Measurements from ENCODE around the gene THOC6.

Gene THOC6

DNA sequence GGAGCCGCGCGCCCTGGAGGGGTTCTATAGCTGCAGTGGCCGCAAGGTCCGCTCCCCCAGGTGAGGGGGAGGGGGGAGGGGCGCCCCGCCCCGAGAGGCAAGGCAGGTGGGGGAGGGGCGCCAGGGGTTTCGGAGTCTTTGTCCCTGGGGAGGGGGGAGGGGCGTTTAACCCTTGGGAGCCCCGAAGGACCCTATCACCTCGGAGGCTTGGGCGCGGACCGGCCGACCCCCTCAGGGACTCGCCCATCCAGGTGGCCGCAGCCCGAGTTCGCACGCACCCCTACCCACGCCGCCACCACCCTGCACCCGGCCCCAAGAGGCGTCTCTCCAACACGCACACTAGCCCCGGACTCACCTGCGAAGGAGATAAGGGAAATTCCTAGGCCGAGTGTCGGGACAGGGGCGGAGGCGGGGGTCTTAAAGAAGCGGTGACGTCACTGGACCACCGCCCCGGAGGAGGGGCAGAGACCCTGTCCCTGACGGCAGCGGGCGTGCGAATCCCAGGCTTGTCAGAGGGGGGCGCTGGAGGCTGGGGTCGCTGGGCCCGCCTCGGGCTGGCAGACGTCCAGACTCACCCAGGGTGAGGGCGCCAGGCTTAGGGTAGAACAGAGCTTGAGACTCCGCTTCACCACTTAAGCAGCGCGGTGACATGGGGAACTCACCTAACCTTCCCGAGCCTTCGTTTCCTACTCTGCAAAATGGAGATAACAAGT lies 5.9 kb upstream of the THOC6 start, which contains the start of gene CLDN6:
TSS of gene CLDN6 (minus strand) at position 390 of the 713 bp plus-strand sequence. CDS start 2,162 bp downstream, outside the sequence.
- peak; percentile 39 for DNase-seq

DNA sequence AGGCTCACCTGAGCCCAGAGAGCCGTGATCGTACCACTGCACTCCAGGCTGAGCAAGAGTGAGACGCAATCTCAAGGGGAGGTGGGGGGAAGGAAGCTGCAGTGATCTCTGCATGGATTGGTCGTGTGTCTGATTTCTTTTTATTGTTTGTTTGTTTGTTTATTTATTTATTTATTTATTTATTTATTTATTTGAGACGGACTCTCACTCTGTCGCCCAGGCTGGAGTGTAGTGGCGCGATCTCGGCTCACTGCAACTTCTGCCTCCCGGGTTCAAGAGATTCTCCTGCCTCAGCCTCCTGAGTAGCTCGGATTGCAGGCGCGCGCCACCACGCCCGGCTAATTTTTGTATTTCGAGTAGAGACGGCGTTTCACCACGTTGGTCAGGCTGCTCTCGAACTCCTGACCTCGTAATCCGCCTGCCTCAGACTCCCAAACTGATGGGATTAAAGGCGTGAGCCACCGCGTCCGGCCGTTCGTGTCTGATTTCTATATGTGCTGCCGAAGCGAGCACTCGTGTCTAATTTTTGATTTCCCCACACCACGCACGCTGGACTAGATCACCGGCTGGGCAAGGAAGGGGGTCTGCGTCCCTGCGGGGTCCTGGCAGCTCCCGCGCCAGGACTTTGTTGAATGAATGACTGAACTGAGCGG lies 4.1 kb upstream of the THOC6 start:
- no peak for DNase-seq

DNA sequence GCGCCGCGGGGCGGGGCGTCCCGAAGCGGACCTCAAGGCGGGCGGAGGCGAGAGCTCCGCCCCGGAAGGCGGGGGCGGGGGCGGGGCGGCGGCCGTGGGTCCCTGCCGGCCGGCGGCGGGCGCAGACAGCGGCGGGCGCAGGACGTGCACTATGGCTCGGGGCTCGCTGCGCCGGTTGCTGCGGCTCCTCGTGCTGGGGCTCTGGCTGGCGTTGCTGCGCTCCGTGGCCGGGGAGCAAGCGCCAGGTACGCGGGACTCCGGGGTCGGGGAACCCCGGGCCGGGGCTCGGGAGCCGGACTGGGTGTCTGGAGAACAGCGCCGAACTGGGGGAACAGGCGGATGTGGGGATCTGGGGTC lies 3.6 kb upstream of the THOC6 start, which contains the start of gene TNFRSF12A:
TSS of gene TNFRSF12A (plus strand) at position 122 of the 357 bp plus-strand sequence. CDS start at position 152, 30 bp downstream.
- DNase-seq: peak; percentile 61

DNA sequence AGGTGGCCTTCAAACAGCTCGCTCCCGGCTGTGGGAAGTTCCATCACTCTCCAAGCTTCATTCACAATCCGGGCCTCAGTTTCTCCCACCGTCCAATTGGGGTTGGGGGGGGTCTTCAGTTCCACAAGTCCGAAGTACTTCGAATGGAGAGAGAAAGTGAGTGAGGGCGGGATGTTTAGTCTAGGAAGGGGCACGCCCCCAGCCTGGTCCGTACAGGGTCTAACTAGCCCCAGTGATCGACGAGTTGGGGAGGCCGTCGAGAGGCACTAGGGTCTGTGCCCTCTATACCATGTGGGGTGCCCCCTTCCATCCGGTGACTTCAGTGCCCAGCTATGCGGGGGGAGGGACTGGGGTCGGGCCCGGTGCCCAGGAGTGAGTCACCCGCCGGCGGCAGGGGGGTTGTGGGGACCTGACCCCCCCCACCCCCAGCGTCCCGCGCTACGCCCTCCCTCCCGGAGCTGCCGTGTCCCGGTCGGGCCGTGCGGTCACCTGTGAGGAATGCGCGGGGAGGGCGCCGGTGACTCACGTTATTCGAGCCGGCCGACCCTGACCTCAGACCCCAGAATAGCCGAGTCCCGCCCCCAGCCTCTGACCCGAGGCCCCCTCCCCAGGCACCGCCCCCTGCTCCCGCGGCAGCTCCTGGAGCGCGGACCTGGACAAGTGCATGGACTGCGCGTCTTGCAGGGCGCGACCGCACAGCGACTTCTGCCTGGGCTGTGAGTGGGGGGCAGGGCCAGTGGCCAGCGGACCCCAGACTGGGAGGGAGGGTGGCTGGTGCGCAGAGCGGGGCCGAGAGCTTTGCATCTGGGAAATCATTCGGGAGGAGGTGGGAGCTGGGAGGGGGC lies 3.0 kb upstream of the THOC6 start:
- DNase-seq: peak; percentile 59

DNA sequence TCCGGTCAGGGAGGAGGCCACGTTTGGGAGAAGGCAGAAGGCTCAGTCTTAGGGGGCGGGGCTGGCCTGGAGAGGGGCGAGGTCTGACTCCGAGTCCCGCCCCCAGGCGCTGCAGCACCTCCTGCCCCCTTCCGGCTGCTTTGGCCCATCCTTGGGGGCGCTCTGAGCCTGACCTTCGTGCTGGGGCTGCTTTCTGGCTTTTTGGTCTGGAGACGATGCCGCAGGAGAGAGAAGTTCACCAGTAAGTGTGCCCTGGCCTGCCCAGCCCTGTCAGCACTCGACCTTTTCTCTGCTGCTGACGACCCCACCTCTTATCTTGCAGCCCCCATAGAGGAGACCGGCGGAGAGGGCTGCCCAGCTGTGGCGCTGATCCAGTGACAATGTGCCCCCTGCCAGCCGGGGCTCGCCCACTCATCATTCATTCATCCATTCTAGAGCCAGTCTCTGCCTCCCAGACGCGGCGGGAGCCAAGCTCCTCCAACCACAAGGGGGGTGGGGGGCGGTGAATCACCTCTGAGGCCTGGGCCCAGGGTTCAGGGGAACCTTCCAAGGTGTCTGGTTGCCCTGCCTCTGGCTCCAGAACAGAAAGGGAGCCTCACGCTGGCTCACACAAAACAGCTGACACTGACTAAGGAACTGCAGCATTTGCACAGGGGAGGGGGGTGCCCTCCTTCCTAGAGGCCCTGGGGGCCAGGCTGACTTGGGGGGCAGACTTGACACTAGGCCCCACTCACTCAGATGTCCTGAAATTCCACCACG lies 2.2 kb upstream of the THOC6 start:
- peak; percentile 84 for DNase-seq

DNA sequence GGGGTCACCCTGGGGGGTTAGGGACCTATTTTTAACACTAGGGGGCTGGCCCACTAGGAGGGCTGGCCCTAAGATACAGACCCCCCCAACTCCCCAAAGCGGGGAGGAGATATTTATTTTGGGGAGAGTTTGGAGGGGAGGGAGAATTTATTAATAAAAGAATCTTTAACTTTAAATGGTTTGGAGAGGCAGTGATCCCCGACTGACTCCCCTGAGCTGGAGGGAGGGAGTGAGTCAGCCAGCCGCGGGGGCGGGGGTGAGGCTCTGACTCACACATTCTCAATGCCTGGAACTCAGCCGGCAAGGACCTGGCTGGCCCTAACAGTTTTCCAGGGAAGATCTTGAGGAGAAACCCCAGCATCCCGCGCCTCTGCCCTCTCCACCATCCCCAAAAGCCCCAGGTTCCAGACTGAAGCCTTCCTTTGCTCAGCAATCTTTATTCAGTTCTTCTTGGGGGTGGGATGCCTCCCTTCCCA lies 1.6 kb upstream of the THOC6 start:
- DNase-seq: peak; percentile 94

DNA sequence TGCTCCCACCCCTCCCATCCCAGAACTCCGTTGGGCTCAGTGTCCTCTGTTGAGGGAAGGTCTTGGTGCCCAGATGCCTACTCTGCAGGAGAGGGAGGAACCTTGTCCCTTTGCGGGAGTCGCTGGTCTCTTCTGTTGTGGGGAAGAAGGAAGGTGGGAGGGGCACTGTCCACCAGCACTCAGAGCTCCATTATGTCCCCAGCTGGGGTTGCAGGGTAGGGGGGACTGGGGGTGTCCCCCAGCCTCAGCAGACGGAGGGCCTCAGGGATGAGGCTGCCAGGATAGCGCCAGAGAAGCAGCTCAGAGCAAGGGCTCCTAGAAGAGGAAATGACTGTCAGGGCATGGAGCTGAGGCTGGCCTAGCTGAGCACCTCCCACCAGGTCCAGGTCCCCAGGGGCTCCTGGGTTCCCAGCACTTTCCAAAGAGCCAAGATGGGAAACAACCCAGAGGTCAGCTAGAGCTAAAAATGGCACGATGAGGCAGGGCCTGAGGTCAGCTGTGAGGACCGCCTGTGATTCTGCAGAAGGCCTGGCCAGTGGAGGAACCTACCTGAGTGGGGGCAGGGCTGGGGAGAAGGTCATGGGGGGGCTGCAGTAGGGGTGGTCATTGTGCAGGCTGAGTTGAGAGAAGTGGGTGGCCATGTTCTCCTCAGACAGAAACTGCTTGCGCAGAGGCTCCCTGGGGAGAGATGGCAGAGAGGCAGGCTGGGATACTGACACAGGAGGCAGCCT lies 986 bp upstream of the THOC6 start:
- no peak for DNase-seq

DNA sequence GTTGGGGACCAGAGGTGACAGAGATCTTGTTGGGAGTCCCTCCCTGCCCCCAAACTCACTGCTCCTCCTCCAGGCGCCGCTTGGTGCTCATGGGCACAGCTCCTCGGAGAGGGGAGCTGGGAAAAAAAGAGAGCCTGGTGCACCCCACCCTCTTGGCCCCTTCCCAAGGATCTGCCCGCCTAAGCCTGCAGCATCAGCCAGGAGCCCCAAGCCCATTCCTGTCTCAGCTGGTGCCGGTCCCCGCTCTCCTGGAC lies 493 bp upstream of the THOC6 start:
- DNase-seq: no peak

DNA sequence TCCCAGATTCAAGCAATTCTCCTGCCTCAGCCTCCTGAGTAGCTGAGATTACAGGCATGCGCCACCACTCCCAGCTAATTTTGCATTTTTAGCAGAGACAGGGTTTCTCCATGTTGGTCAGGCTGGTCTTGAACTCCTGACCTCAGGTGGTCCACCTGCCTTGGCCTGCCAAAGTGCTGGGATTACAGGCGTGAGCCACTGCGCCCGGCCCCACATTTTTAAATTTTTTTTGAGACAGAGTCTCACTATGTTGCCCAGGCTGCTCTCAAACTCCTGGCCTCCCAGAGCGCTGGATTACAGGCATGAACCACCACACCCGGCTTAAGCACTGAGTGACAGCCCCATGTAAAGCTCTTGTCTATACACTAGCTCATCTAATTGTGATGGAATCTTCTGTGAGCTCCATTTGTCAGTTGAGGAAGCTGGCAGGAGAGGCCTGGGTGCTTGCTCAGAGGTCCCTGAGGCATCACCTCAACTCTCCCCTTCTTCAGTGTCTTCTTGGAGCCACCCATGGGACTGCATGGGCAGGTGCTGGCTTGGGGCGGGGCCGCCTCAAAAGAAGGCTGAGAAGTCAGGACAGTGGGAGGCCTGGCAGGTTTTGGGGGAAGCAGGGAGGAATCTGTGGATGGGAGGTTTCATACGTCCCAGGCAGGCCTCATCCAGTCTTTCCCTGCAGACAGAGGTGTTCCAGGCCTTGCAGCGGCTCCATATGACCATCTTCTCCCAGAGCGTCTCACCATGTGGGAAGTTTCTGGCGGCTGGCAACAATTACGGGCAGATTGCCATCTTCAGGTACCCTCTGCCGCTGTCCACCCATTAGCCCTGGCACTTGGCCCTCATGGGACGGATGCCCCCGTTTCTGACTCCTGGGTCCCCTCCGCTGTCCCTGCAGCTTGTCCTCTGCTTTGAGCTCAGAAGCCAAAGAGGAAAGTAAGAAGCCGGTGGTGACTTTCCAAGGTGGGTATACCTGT lies 1.5 kb downstream of the THOC6 start:
- DNase-seq: no peak

DNA sequence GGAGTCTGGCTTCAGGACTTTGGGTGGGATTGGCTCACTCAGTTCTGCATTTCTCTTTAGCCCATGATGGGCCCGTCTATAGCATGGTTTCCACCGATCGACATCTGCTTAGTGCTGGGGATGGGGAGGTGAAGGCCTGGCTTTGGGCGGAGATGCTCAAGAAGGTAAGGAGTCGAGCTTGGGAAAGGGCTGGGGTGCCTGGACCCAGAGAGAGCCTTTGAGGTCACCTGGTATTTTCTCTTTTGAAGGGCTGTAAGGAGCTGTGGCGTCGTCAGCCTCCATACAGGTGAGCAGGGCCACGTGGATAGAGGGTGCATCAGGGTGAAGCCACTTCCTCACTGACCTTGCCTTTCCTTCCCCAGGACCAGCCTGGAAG lies 2.2 kb downstream of the THOC6 start:
- DNase-seq: no peak

DNA sequence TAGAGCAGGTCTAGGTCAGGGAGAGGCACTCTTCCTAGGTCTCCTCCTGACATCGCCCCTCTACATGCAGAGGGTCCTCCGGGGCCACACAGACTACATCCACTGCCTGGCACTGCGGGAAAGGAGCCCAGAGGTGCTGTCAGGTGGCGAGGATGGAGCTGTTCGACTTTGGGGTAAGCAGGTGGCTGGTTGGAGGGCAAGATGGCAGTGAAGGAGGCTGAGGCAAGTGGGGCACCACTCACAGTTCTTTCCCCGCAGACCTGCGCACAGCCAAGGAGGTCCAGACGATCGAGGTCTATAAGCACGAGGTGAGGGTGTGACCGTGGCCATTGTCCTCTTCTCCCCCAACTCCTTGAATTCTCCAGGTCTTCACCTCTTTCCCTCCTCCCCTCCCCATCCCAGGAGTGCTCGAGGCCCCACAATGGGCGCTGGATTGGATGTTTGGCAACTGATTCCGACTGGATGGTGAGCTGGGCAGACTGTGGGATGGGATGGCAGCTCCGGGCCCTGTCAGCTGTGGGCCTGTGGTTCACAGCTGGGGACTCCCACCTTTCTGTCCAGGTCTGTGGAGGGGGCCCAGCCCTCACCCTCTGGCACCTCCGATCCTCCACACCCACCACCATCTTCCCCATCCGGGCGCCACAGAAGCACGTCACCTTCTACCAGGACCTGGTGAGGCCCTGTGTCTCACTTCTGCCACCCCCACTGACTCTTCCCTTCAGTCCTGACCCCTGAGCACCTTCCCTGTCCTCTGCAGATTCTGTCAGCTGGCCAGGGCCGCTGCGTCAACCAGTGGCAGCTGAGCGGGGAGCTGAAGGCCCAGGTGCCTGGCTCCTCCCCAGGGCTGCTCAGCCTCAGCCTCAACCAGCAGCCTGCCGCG lies 3.0 kb downstream of the THOC6 start:
- DNase-seq: no peak

DNA sequence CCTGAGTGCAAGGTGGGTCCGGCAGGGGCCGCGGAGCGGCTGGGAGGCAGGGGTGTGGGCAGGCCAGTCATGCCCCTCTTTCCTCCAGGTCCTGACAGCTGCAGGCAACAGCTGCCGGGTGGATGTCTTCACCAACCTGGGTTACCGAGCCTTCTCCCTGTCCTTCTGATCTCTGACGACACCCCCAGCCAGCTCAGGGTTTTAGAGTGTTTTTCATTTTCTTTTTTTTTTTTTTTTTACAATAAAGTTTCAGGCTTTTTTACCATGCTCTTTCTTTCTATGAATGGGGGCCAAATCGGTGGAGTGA lies 3.6 kb downstream of the THOC6 start:
- DNase-seq: no peak

DNA sequence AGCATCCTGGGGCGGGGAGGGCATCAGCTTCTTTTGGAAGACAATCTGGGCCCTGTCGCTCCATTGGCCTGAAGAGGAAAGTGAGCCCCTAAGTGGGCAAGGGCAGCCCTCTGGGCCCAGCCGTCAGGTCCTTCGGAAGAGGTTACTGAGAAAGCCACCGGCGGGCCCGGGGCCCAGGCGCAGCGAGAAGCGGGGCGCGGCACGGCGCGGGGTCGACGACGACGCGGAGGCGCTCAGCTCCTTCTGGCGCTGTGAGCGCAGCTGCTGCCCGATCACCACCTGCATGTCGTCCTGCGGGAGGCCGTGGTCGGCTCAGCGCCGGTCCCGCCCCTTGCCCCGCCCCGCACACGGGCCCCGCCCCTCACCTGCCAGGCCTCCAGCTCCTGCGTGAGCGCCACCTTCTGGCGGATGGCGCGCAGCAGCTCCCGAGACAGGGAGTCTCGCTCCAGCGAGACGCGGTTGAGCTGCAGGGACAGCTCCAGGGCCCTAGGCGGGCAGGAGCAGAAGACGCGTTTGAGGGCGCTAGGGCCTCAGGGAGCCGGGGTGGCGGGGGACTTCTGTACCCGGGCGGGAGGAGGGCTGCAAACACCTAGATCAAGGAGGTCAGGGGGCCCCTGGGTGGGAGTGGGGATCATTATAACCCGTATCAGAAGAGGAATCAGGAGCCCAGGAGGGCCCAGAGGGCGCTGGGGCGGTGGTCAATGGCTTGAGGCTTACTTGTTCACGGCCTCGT lies 4.3 kb downstream of the THOC6 start:
- peak; percentile 90 for DNase-seq

DNA sequence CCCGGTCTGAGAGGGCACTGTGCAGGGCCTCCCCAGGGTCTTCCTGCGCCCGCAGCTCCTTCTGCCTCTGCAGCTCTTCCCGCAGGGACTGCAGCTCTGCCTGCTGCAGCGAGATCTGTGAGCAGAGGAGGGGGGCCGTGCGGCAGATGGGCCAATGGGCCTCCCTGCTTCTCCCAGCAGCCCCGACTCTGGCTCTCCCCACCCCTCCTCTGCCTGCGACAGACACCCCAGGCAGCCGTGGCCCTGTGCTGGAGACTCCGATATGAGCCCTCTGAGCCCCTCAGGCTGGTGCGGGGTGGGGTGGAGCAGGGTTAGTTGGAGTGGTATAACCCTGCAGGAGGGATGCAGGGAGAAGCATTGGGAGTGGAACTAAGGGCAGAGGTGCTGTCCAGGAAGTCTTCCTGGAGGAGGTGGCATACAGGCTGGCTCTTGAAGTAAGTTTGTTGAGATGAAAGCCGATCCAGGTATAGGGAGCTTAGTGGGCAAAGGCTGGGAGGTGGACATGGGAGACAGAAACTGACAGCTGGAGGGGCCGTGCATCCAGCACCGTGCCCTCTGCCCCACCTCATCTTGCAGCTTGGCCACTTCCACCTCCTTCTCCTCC lies 5.0 kb downstream of the THOC6 start:
- DNase-seq: no peak

DNA sequence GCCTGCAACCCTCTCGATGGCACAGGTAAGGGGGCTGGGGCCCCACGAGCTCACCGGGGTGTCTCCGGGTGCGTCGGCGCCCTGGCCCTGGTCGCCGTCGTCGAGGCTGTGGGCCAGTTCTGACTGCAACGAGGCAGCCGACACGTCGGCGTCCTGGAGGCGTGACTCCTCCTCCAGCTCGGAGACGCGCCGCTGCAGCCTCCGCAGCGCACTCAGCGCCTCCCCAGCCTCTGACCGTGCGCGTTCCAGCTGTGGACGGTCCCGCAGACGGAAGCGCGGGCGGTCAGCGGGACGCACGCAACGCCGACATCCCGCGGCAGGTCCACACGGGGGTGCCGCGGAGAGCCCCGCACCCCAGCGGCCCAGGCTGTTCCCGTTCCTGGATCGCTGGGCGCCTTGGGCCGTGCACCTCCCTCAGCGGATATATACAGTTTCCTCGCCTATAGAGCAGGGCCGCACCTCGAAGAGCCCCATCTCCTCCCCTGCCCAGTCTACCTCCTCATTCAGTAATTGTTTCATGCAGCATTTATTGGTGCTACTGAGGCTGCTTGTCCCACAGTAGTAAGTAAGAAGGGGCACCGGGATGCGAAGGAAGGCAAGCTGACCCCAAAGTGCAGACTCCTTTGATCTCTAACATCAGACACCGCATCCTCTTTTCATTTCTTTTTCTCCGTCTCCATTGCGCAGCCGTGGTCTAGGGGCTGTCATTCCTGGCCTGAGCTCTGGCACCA lies 5.8 kb downstream of the THOC6 start:
- peak; percentile 57 for DNase-seq

DNA sequence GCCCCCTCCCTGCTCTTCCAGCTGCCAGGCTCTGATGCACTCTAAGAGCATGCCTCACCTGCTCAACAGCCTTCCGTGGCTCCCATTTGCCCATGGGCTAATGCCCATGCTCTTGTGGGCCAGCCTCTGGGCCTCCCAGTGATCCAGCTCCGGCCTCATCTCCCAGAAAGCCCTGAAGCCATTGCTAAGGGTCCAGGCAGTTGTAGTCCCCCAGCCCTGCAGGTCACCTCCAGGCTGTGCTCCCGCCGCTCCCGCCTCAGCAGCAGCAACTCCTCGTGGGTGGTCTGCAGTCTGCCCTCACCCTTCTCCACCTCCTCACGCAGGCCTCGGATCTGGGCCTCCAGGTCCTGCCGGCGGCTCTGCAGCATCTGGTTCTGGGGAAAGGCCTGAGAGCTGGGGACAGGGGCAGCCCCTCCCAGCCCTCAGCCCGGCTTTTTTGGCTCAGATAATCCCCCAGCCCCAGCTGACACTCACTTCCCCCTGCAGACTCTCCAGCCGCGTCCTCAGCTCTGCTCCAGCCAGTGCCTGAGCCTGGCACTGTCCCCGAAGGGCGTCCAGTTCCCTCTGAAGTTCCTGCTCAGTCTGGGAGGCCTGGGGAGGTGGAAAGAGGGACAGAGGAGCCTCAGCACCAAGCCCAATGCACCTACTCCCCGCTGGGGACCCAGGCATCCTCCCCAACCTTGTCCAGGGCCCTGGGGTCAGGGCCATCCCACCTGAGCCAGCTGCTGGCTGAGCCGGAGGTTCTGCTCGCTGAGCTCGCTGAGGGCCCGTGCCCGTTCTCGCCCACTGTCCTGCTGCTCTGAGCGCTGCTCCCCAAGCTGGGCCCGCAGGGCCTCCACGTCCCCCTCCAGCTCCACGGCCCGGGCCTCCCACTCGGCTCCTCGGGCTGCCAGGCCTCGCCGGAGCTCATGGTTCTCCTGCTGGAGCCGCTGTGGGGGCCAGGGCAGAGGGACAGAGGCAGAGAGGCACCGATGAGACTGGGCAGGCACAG lies 6.7 kb downstream of the THOC6 start:
- DNase-seq: no peak

DNA sequence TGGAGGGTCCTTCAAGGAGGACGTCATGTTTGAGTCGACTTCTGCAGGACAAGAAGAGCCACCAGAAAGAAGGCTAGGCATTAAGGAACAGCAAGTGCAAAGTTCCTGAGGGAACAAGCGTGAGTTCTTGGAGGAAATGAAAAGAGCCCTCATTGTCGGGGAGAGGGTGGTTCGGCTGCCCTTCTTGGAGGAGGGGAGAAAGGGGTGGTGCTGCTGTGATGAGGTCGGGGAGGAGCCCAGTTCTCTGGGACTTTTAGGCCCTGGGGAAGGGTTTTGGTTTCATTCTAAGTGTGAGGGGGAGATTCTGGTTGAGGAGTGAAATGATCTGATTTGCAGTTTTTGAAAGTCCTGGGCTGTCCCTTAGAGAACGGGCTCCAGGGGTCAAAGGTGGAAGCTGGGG lies 8.8 kb downstream of the THOC6 start:
- no peak for DNase-seq
